LNCAP (cell line): Measurements from ENCODE around the gene DEPDC1.

Source experiments
- CTCF ChIP-seq: fragments of 450-650 bp; IDR thresholded peaks from 2 replicates; pipeline ENCODE4 v1.5.1; 2017; ENCODE audit warnings: mild to moderate bottlenecking

The DEPDC1 gene

GRCh38 chr1:68516066-68516465 lies 19.2 kb upstream of the DEPDC1 start:
- no peak for TF ChIP-seq CTCF

GRCh38 chr1:68511254-68511653 lies 14.4 kb upstream of the DEPDC1 start:
- TF ChIP-seq CTCF, result no peak

- no peak for TF ChIP-seq CTCF
Observed at GRCh38 chr1:68506386-68506785, 9.5 kb upstream of the DEPDC1 start.

GRCh38 chr1:68503085-68503484 lies 6.2 kb upstream of the DEPDC1 start:
- no peak for TF ChIP-seq CTCF

- TF ChIP-seq CTCF, result no peak
Observed at GRCh38 chr1:68497358-68497698, 446 bp upstream of the DEPDC1 start.

- no peak for TF ChIP-seq CTCF
Observed at GRCh38 chr1:68495968-68496679, 758 bp downstream of the DEPDC1 start.

- TF ChIP-seq CTCF, result no peak
Observed at GRCh38 chr1:68495532-68495931, 1.4 kb downstream of the DEPDC1 start.

- TF ChIP-seq CTCF, result no peak
Observed at GRCh38 chr1:68493193-68493592, 3.7 kb downstream of the DEPDC1 start.
